ENCODE results near the gene TSPYL4.

Gene TSPYL4

GRCh38 chr6:116239856-116240255, 14.0 kb downstream of the TSPYL4 start:
- DNase-seq (ENCODE audit: low read depth, low spot score): no peak
- no peak overlapping the region for H3K4me3 ChIP-seq (ENCODE audit: low read length)

GRCh38 chr6:116239256-116239655, 14.6 kb downstream of the TSPYL4 start:
- no peak overlapping the region for H3K4me3 ChIP-seq (ENCODE audit: low read length)
- DNase-seq (ENCODE audit: low read depth, low spot score): no peak

GRCh38 chr6:116238083-116238482, 15.8 kb downstream of the TSPYL4 start:
- H3K4me3 ChIP-seq (ENCODE audit: low read length): no peak overlapping the region
- no peak for DNase-seq (ENCODE audit: low read depth, low spot score)

- no peak for DNase-seq (ENCODE audit: low read depth, low spot score)
- no peak overlapping the region for H3K4me3 ChIP-seq (ENCODE audit: low read length)
These were observed 19.2 kb downstream of the TSPYL4 start for GRCh38 chr6:116234689-116235088.

GRCh38 chr6:116229287-116229913, 24.5 kb downstream of the TSPYL4 start:
- H3K4me3 ChIP-seq (ENCODE audit: low read length): no peak overlapping the region
- DNase-seq (ENCODE audit: low read depth, low spot score): peak; percentile 38

GRCh38 chr6:116223355-116223754, 30.5 kb downstream of the TSPYL4 start:
- no peak overlapping the region for H3K4me3 ChIP-seq (ENCODE audit: low read length)
- DNase-seq (ENCODE audit: low read depth, low spot score): no peak

GRCh38 chr6:116221911-116222310, 32.0 kb downstream of the TSPYL4 start:
- H3K4me3 ChIP-seq (ENCODE audit: low read length): no peak overlapping the region
- DNase-seq (ENCODE audit: low read depth, low spot score): no peak

- DNase-seq (ENCODE audit: low read depth, low spot score): no peak
- H3K4me3 ChIP-seq (ENCODE audit: low read length): no peak overlapping the region
These were observed 32.8 kb downstream of the TSPYL4 start for GRCh38 chr6:116221067-116221466.

GRCh38 chr6:116218866-116219265, 35.0 kb downstream of the TSPYL4 start:
- no peak overlapping the region for H3K4me3 ChIP-seq (ENCODE audit: low read length)
- no peak for DNase-seq (ENCODE audit: low read depth, low spot score)

- no peak overlapping the region for H3K4me3 ChIP-seq (ENCODE audit: low read length)
- DNase-seq (ENCODE audit: low read depth, low spot score): no peak
These were observed 35.7 kb downstream of the TSPYL4 start for GRCh38 chr6:116218172-116218633.

- no peak overlapping the region for H3K4me3 ChIP-seq (ENCODE audit: low read length)
- peak; percentile 27 for DNase-seq (ENCODE audit: low read depth, low spot score)
These were observed 36.8 kb downstream of the TSPYL4 start for GRCh38 chr6:116217069-116217468.

GRCh38 chr6:116215414-116215813, 38.5 kb downstream of the TSPYL4 start:
- no peak overlapping the region for H3K4me3 ChIP-seq (ENCODE audit: low read length)
- no peak for DNase-seq (ENCODE audit: low read depth, low spot score)

- no peak for DNase-seq (ENCODE audit: low read depth, low spot score)
- no peak overlapping the region for H3K4me3 ChIP-seq (ENCODE audit: low read length)
These were observed 39.2 kb downstream of the TSPYL4 start for GRCh38 chr6:116214681-116215080.

- no peak for DNase-seq (ENCODE audit: low read depth, low spot score)
- H3K4me3 ChIP-seq (ENCODE audit: low read length): no peak overlapping the region
These were observed 43.0 kb downstream of the TSPYL4 start for GRCh38 chr6:116210750-116211425.

GRCh38 chr6:116210316-116210715, 43.6 kb downstream of the TSPYL4 start:
- DNase-seq (ENCODE audit: low read depth, low spot score): no peak
- H3K4me3 ChIP-seq (ENCODE audit: low read length): no peak overlapping the region

GRCh38 chr6:116208056-116208785, 45.7 kb downstream of the TSPYL4 start:
- H3K4me3 ChIP-seq (ENCODE audit: low read length): no peak overlapping the region

GRCh38 chr6:116206231-116206903, 47.5 kb downstream of the TSPYL4 start:
- H3K4me3 ChIP-seq (ENCODE audit: low read length): no peak overlapping the region
- peak; percentile 12 for DNase-seq (ENCODE audit: low read depth, low spot score)

More at GRCh38 chr6:116208056-116208785, 45.7 kb downstream of the TSPYL4 start:
- DNase-seq (ENCODE audit: low read depth, low spot score): no peak

- no peak overlapping the region for H3K4me3 ChIP-seq (ENCODE audit: low read length)
- no peak for DNase-seq (ENCODE audit: low read depth, low spot score)
These were observed 48.6 kb downstream of the TSPYL4 start for GRCh38 chr6:116205281-116205680.

GRCh38 chr6:116201538-116201937, 52.3 kb downstream of the TSPYL4 start:
- no peak for DNase-seq (ENCODE audit: low read depth, low spot score)
- no peak overlapping the region for H3K4me3 ChIP-seq (ENCODE audit: low read length)
